ENCODE data around the gene TRAPPC4.

DNA sequence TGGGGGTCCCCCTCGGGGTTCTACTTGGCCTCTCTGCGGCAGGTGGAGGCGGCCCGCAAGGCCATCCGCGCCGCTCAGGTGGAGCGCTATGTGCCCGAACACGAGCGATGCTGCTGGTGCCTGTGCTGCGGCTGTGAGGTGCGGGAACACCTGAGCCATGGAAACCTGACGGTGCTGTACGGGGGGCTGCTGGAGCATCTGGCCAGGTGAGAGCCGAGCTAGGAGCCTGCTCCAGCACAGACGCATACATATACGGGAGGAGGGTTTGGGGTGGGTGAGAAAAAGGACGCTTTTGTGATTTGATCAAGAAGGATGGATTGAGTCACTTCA, 20.2 kb upstream of the TRAPPC4 start:
- TF ChIP-seq, protein P1, sequence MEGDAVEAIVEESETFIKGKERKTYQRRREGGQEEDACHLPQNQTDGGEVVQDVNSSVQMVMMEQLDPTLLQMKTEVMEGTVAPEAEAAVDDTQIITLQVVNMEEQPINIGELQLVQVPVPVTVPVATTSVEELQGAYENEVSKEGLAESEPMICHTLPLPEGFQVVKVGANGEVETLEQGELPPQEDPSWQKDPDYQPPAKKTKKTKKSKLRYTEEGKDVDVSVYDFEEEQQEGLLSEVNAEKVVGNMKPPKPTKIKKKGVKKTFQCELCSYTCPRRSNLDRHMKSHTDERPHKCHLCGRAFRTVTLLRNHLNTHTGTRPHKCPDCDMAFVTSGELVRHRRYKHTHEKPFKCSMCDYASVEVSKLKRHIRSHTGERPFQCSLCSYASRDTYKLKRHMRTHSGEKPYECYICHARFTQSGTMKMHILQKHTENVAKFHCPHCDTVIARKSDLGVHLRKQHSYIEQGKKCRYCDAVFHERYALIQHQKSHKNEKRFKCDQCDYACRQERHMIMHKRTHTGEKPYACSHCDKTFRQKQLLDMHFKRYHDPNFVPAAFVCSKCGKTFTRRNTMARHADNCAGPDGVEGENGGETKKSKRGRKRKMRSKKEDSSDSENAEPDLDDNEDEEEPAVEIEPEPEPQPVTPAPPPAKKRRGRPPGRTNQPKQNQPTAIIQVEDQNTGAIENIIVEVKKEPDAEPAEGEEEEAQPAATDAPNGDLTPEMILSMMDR (IDR thresholded peaks at IDR 0.05) = no peak
- no peak for TF ChIP-seq POLR2A (IDR thresholded peaks at IDR 0.05)

All from testis (tissue), 2 donors.